K562 (cell line): Measurements from ENCODE around the gene TMEM81. TPM values are rescaled to one million over a fixed set of nuclear protein-coding genes. Genes with fewer than 3 reads are reported as not detected.

Experiments
- ATAC-seq: fragments of 200-7000 bp; cut with Tn5 transposase; 3 replicates; pipeline ENCODE4 v1.9.1; 2020; ENCODE audit warnings: moderate library complexity
- BruUV-seq: library from RNA; stranded (reverse); fragments of 400-500 nt; replicated peaks from 2 replicates; lab custom pipeline; 2021; lab: Mats Ljungman, UMichigan
- CTCF ChIA-PET: fragments of 300-600 bp; formaldehyde crosslinking; extraction: SDS; loops from one replicate; lab custom pipeline; 2021; ENCODE audit warnings: low intra/inter-chr PET ratio; lab: Yijun Ruan, JAX
- POLR2A ChIA-PET: fragments of 300-600, 350-650 bp; sonication (Branson Sonifier 250); formaldehyde crosslinking; extraction: SDS; loops from one replicate; lab custom pipeline; 2021; ENCODE audit warnings: antibody characterized with exemption, inconsistent platforms; lab: Yijun Ruan, JAX
- DNase-seq, 4 experiments: peaks; one replicate each; pipeline versions ENCODE4 v3.0.0 to v3.0.0-alpha.2; 2011 to 2018; ENCODE audit warnings: low spot score in 3 of 4, mixed read lengths in 3 of 4; ENCODE audit errors: extremely low read depth in 1 of 4
- FAIRE-seq: peaks from 2 replicates; lab custom pipeline; 2011; peaks lifted over from hg19 to GRCh38; lab: Jason Lieb, UNC
- H2AFZ ChIP-seq: 2 replicates; pipeline ENCODE4 v1.6.0; 2011; ENCODE audit warnings: low read depth, low read length, control low read depth, inconsistent platforms
- H3K27ac ChIP-seq: fragments of 200-600 bp; 3 replicates; pipeline ENCODE4 v1.8.0; 2011; ENCODE audit warnings: low read depth, mild to moderate bottlenecking, control low read depth, inconsistent platforms, low read length, moderate library complexity, mixed read lengths; ENCODE audit errors: extremely low read depth
- H3K27me3 ChIP-seq, 2 experiments: fragments of 300-600 bp in 1 of 2; 2 replicates in 1 of 2; 3 replicates in 1 of 2; pipeline versions ENCODE4 v1.6.0 to v1.8.0; 2011; ENCODE audit warnings: inconsistent platforms in 2 of 2, low read length in 2 of 2, mild to moderate bottlenecking in 1 of 2, mixed read lengths in 1 of 2, moderate library complexity in 1 of 2; ENCODE audit not compliant: control insufficient read depth in 2 of 2, insufficient read depth in 2 of 2
- H3K36me3 ChIP-seq: fragments of 300-600 bp; 3 replicates; pipeline ENCODE4 v1.8.0; 2011; ENCODE audit warnings: mild to moderate bottlenecking, low read length, inconsistent platforms; ENCODE audit not compliant: control insufficient read depth, insufficient read depth
- H3K4me1 ChIP-seq, 2 experiments: fragments of 200-600 bp in 1 of 2; replicated peaks in 1 of 2; 2 replicates in 1 of 2; 3 replicates in 1 of 2; pipeline versions ENCODE4 v1.5.1 to v1.8.0; 2011; ENCODE audit warnings: inconsistent platforms in 2 of 2, low read length in 2 of 2, mild to moderate bottlenecking in 1 of 2, mixed read lengths in 1 of 2, moderate library complexity in 1 of 2; ENCODE audit not compliant: control insufficient read depth in 2 of 2, insufficient read depth in 2 of 2
- H3K4me2 ChIP-seq: 2 replicates; pipeline ENCODE4 v1.6.1; 2011; ENCODE audit warnings: low read length, control low read depth, inconsistent platforms, mixed read lengths; ENCODE audit not compliant: insufficient read depth
- H3K4me3 ChIP-seq: fragments of 200-600 bp; sonication (generic), shearing (Covaris generic); 2 replicates; pipeline ENCODE4 v1.5.1; 2016; ENCODE audit warnings: control low read depth, inconsistent platforms
- H3K79me2 ChIP-seq: fragments of 200-600 bp; 3 replicates; pipeline ENCODE4 v1.8.0; 2011; ENCODE audit warnings: low read length, inconsistent platforms; ENCODE audit not compliant: control insufficient read depth, insufficient read depth
- H3K9ac ChIP-seq, 2 experiments: 2 replicates each; pipeline versions ENCODE4 v1.6.0 to v1.6.1; 2011; ENCODE audit warnings: low read depth in 2 of 2, low read length in 2 of 2, control low read depth in 1 of 2, inconsistent platforms in 1 of 2, mild to moderate bottlenecking in 1 of 2, mixed read lengths in 1 of 2; ENCODE audit not compliant: insufficient read depth in 1 of 2
- H3K9me1 ChIP-seq: one replicate; pipeline ENCODE4 v1.6.0; 2011; ENCODE audit warnings: inconsistent platforms, mild to moderate bottlenecking, low read length, moderate library complexity; ENCODE audit not compliant: control insufficient read depth, insufficient read depth
- H3K9me3 ChIP-seq: replicated peaks from 2 replicates; pipeline ENCODE4 v1.5.1; 2011; ENCODE audit warnings: low read depth, low read length, inconsistent platforms; ENCODE audit not compliant: control insufficient read depth, insufficient read depth
- H4K20me1 ChIP-seq: replicated peaks from 2 replicates; pipeline ENCODE4 v1.6.1; 2011; ENCODE audit warnings: low read length, inconsistent platforms, mixed read lengths; ENCODE audit not compliant: control insufficient read depth, insufficient read depth
- HNRNPLL ChIP-seq: fragments of 200-400 bp; formaldehyde crosslinking; IDR thresholded peaks from 2 replicates; pipeline ENCODE4 v1.6.1; 2017; ENCODE audit warnings: low read length, low read depth, mild to moderate bottlenecking; ENCODE audit not compliant: poor library complexity, severe bottlenecking
- MBD2 ChIP-seq: sonication (generic); IDR thresholded peaks from 2 replicates; pipeline ENCODE4 v1.6.1; 2016; ENCODE audit warnings: low read depth, borderline replicate concordance
- MTA3 ChIP-seq: fragments of 450-650 bp; formaldehyde crosslinking; IDR thresholded peaks from 2 replicates; pipeline ENCODE4 v1.6.1; 2017; ENCODE audit warnings: mild to moderate bottlenecking, borderline replicate concordance
- NEUROD1 ChIP-seq: fragments of 150-350 bp; IDR thresholded peaks from 2 replicates; pipeline ENCODE4 v1.6.1; 2014; ENCODE audit warnings: borderline replicate concordance, low read length, low read depth; ENCODE audit not compliant: partially characterized antibody
- NR2C1 ChIP-seq, 2 experiments: fragments of 450-650 bp; IDR thresholded peaks; 2 replicates each; pipeline ENCODE4 v1.6.1; 2017; ENCODE audit warnings: mild to moderate bottlenecking in 2 of 2, antibody characterized with exemption in 1 of 2, inconsistent platforms in 1 of 2, missing compliant biosample characterization in 1 of 2, missing genetic modification characterization in 1 of 2
- SRSF7 ChIP-seq: fragments of 200-400 bp; formaldehyde crosslinking; optimal IDR thresholded peaks from 2 replicates; pipeline ENCODE3; 2017; ENCODE audit warnings: mild to moderate bottlenecking, low read depth, low read length
- TAF9B ChIP-seq: fragments of 450-650 bp; IDR thresholded peaks from 2 replicates; pipeline ENCODE4 v1.6.1; 2018; ENCODE audit warnings: mild to moderate bottlenecking; ENCODE audit not compliant: partially characterized antibody
- ZFP36 ChIP-seq: fragments of 150-350 bp; IDR thresholded peaks from 2 replicates; pipeline ENCODE4 v1.6.1; 2018; ENCODE audit warnings: low read length, low read depth; ENCODE audit not compliant: partially characterized antibody
- ZNF695 ChIP-seq: fragments of 450-650 bp; formaldehyde crosslinking; IDR thresholded peaks from 2 replicates; pipeline ENCODE4 v1.4.0; 2020; ENCODE audit warnings: mild to moderate bottlenecking, moderate library complexity
- WGBS: fragments of 100-300 bp; shearing (Covaris generic); methylation state at CpG from one replicate; pipeline ENCODE4 v1.1.6; 2016; ENCODE audit warnings: low coverage, mixed read lengths; ENCODE audit not compliant: insufficient coverage; ENCODE audit errors: missing lambda C conversion rate; 5-methylcytosine and 5-hydroxymethylcytosine counted together
- in situ Hi-C: fragments of 300-500 bp; cut with MboI; formaldehyde crosslinking; loops from 4 replicates; pipeline ENCODE4 v1.15.0; 2018; ENCODE audit warnings: inconsistent platforms, mixed read lengths
- intact Hi-C: fragments of 100-400 bp; cut with micrococcal nuclease; formaldehyde crosslinking; loops from 2 replicates; pipeline ENCODE4 v1.14.2; 2022
- polyA plus RNA-seq, 8 experiments: library from polyadenylated mRNA; depleted of rRNA in 4 of 8; stranded (reverse) in 5 of 8; unstranded in 3 of 8; fragments of >200 nt; fragmentation: Nextera tagmentation in 2 of 8; fragmentation: Illumina TruSeq in 1 of 8; extraction: Ambion mirVana in 2 of 8; extraction: Trizol in 1 of 8; gene quantifications; 2 replicates each; pipeline versions ENCODE4 v1.2.1 to v1.2.3, GENCODE V29; 2011 to 2014; ENCODE audit warnings: inconsistent platforms in 1 of 8, missing spikeins in 1 of 8
- total RNA-seq, 7 experiments: library from RNA; depleted of rRNA in 6 of 7; stranded (reverse); fragments of >200 nt in 6 of 7; fragmentation: Illumina TruSeq in 2 of 7; extraction: Trizol in 2 of 7; gene quantifications; 2 replicates each; pipeline versions ENCODE4 v1.2.1 to v1.2.3, GENCODE V29; 2011 to 2021; ENCODE audit warnings: low replicate concordance in 1 of 7
- TF ChIP-seq, protein P1 (sequence below), 3 experiments: fragments of 200-800 bp in 1 of 3; fragments of 250-450 bp in 1 of 3; fragments of 450-650 bp in 1 of 3; sonication (Bioruptor Pico) in 1 of 3; sonication (Bioruptor generic) in 1 of 3; formaldehyde crosslinking in 1 of 3; IDR thresholded peaks; 2 replicates each; pipeline versions ENCODE4 v1.6.1 to v1.8.0; 2016 to 2022; ENCODE audit warnings: mild to moderate bottlenecking in 2 of 3, missing genetic modification characterization in 2 of 3, missing compliant biosample characterization in 1 of 3, moderate library complexity in 1 of 3
- TF ChIP-seq, protein P2 (sequence below): fragments of 450-650 bp; formaldehyde crosslinking; IDR thresholded peaks from 2 replicates; pipeline ENCODE4 v1.4.0; 2022; ENCODE audit warnings: missing genetic modification characterization

TMEM81 gene
- total and polyA plus RNA-seq, 9 of the 15 experiments (the other 6 are each of a cell fraction or from before 2014, with no cell fraction given), result 3.2 to 6.1 (median 4.4) TPM

DNA sequence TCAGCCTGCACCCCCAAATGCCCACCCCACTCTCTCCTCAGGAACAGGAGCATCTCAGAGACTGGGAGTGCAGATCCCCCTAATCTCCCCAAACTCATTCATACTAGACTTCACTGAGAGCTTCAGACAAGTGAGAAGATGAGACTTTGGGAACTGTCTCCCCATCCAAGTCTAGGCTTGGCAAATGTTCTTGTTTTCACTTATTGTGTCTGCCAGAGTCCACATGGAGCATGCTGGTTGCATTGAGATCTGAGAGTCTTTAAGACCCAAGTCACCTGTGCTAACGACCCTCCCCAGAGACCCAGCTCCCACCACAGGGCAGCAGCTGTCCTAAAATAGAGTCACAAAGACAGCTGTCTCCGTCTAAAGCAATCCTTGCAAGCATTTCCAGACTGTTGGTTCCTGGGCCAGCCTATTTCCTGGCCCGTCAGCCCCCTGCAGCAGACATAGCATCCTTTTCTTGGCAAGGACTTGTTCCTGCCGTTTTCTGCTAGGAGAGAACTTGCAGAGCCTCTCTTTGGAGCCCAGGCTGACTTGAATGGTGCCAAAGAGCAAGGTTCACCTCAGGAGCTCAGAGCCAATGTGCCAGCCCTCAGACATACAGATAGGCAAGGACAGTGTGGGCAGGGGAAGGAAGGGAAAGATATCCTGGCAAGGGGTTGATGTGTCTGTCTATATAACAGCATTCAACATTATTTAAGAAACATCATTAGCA is 43.1 kb downstream of the TMEM81 start:
- intact Hi-C loops (no loop called here), in situ Hi-C loops (no loop called here)
- Histone ChIP-seq H3K4me3 (no peak overlapping the region), H3K36me3 (no peaks in the 10 kb centered on the region), H3K9me1 (no peaks in the 10 kb centered on the region), H3K9me3 (no peaks in the 10 kb centered on the region), H2AFZ (no peak overlapping the region), H4K20me1 (peaks cover 19% of the 10 kb centered on the region), H3K27ac (no peak overlapping the region), H3K79me2 (no peaks in the 10 kb centered on the region), H3K4me2 (no peak overlapping the region), H3K4me1 (peaks cover 0 to 8% of the 10 kb centered on the region in 2 experiments; a peak in 1 of 5 replicates), H3K9ac (no peak overlapping the region), H3K27me3 (peaks cover 36 to 76% of the 10 kb centered on the region in 2 experiments; a peak in 4 of 5 replicates)
- DNase-seq (no peak), ATAC-seq (no peak), FAIRE-seq (no peak)
- TF ChIP-seq ZFP36 (no peak), NEUROD1 (no peak), NR2C1 (IDR thresholded peaks at IDR 0.05) (no peak), NR2C1 (tag; IDR thresholded peaks at IDR 0.05) (no peak), MBD2 (no peak), HNRNPLL (no peak), MTA3 (no peak), ZNF695 (CRISPR knock-in tag) (no peak), SRSF7 (no peak), TAF9B (no peak)
- TF ChIP-seq, protein P1, sequence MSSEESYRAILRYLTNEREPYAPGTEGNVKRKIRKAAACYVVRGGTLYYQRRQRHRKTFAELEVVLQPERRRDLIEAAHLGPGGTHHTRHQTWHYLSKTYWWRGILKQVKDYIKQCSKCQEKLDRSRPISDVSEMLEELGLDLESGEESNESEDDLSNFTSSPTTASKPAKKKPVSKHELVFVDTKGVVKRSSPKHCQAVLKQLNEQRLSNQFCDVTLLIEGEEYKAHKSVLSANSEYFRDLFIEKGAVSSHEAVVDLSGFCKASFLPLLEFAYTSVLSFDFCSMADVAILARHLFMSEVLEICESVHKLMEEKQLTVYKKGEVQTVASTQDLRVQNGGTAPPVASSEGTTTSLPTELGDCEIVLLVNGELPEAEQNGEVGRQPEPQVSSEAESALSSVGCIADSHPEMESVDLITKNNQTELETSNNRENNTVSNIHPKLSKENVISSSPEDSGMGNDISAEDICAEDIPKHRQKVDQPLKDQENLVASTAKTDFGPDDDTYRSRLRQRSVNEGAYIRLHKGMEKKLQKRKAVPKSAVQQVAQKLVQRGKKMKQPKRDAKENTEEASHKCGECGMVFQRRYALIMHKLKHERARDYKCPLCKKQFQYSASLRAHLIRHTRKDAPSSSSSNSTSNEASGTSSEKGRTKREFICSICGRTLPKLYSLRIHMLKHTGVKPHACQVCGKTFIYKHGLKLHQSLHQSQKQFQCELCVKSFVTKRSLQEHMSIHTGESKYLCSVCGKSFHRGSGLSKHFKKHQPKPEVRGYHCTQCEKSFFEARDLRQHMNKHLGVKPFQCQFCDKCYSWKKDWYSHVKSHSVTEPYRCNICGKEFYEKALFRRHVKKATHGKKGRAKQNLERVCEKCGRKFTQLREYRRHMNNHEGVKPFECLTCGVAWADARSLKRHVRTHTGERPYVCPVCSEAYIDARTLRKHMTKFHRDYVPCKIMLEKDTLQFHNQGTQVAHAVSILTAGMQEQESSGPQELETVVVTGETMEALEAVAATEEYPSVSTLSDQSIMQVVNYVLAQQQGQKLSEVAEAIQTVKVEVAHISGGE (CRISPR knock-in tag; IDR thresholded peaks at IDR 0.05), result no peak
- TF ChIP-seq, protein P2, sequence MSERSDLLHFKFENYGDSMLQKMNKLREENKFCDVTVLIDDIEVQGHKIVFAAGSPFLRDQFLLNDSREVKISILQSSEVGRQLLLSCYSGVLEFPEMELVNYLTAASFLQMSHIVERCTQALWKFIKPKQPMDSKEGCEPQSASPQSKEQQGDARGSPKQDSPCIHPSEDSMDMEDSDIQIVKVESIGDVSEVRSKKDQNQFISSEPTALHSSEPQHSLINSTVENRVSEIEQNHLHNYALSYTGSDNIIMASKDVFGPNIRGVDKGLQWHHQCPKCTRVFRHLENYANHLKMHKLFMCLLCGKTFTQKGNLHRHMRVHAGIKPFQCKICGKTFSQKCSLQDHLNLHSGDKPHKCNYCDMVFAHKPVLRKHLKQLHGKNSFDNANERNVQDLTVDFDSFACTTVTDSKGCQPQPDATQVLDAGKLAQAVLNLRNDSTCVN (CRISPR knock-in tag), result no peak
- ChIA-PET CTCF (interaction anchor here (0.6 kb wide), 1 partner anchor 99 kb away, joined by 5 read pairs; no protein-coding TSS in a partner anchor), POLR2A (interaction anchor here (0.5 to 1.3 kb wide), 5 partner anchors 12 to 1000 kb away, joined by 3 to 5 read pairs (median 3); no protein-coding TSS in a partner anchor)
- 1% methylated on average over 4 of the region's 4 CpGs for WGBS
- no TSS peak for BruUV-seq
